ENCODE results near the gene COLGALT1. TPM values are rescaled to one million over a fixed set of nuclear protein-coding genes. Genes with fewer than 3 reads are reported as not detected.

The COLGALT1 gene
- total and polyA plus RNA-seq, 9 of the 15 experiments (the other 6 are each of a cell fraction or from before 2014, with no cell fraction given): 4.9 to 119 (median 82.6) TPM

DNA sequence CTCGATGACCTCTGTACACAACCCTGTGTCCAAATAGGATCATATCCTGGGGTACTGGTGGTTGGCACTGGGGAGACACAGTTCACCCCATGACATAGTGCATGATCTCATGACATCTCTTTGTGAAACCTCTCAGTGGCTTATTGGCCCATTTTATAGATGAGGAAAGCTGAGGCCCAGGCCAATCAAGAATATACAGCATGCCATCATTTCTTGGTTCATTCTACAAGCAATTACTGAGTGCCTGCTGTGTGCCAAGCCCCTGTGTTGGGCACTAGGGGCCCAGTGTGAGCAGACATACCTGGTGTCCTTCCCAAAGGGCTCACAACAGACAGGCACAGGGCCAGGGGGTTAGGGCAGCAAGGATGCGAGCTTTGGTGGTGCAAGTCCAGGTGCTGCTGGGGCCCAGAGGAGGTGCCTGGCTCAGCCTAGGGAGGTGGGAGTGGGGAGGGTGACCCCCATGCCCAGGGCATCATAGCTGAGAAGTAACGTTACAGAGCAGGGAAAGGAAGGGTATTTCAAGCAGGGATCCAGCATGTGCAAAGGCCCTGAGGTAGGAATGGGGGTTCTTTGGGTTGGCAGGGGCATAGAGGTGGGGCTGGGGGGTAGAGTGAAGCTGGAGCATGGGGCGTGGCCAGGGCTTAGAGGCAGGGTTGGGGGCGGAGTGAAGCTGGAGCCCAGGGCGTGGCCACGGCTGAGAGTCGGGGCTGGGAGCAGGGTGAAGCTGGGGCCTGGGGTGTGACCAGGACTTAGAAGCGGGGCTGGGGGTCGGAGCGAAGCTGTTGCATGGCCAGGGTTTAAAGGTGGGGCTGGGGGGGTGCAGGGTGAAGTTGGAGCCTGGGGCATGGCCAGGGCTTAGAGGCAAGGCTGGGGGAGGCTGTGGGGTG, 20.7 kb downstream of the COLGALT1 start:
- H3K27me3 ChIP-seq (ENCODE audit: control insufficient read depth in 2 of 2, insufficient read depth in 2 of 2, low read length in 2 of 2): no peaks in the 10 kb centered on the region
- FAIRE-seq (peak; percentile 32), ATAC-seq (peak; percentile 82), DNase-seq (ENCODE audit: extremely low read depth in 1 of 4, low spot score in 3 of 4) (peak; percentile 85 to 91 (median 88))
- in situ Hi-C loops (cut with MboI): no loop called here
- peaks cover 42% of the 10 kb centered on the region for H4K20me1 ChIP-seq (replicated peaks; ENCODE audit: control insufficient read depth, insufficient read depth, low read length)
- peaks cover 8% of the 10 kb centered on the region for H3K9me1 ChIP-seq (ENCODE audit: control insufficient read depth, insufficient read depth, low read length)
- H3K4me1 ChIP-seq (replicated peaks in 1 of 2; ENCODE audit: control insufficient read depth in 2 of 2, insufficient read depth in 2 of 2, low read length in 2 of 2): peaks cover 13 to 54% of the 10 kb centered on the region in 2 experiments
- CTCF ChIA-PET (ENCODE audit: low intra/inter-chr PET ratio): interaction anchor here (0.5 kb wide), 1 partner anchor 186 kb away, joined by 3 read pairs; no protein-coding TSS in a partner anchor
- H2AFZ ChIP-seq (ENCODE audit: low read depth, low read length): no peak overlapping the region
- peaks cover 9% of the 10 kb centered on the region; the same call in 1 of the 3 replicates for H3K79me2 ChIP-seq (ENCODE audit: control insufficient read depth, insufficient read depth, low read length)
- peak overlapping the region; percentile 24 for H3K4me3 ChIP-seq
- no peaks in the 10 kb centered on the region for H3K9me3 ChIP-seq (replicated peaks; ENCODE audit: control insufficient read depth, insufficient read depth, low read depth, low read length)
- intact Hi-C loops (cut with micrococcal nuclease): no loop called here
- peaks cover 73% of the 10 kb centered on the region for H3K36me3 ChIP-seq (ENCODE audit: control insufficient read depth, insufficient read depth, low read length)
- H3K9ac ChIP-seq (ENCODE audit: insufficient read depth in 1 of 2, low read depth in 2 of 2, low read length in 2 of 2): peak overlapping the region in 1 of 2 experiments; percentile 75; a peak in 2 of 4 replicates
- no TSS peak for BruUV-seq (replicated peaks)
- peak overlapping the region; percentile 35; the same call in 1 of the 2 replicates for H3K4me2 ChIP-seq (ENCODE audit: insufficient read depth, low read length)
- WGBS (ENCODE audit: insufficient coverage, low coverage, missing lambda C conversion rate): 52% methylated on average over 3 of the region's 11 CpGs
- POLR2A ChIA-PET: interaction anchor here (0.8 to 1.7 kb wide), 4 partner anchors 19 to 80 kb away, joined by 3 to 8 read pairs (median 4); no protein-coding TSS in a partner anchor
- H3K27ac ChIP-seq (ENCODE audit: extremely low read depth, low read depth, low read length): no peak overlapping the region
- TF ChIP-seq MYNN (IDR thresholded peaks at IDR 0.05): peak; percentile 10; the same call in 1 of the 2 replicates
- TF ChIP-seq MYNN (CRISPR knock-in tag; IDR thresholded peaks at IDR 0.05): no peak
- TF ChIP-seq PHB2 (IDR thresholded peaks at IDR 0.05; ENCODE audit: low read depth): no peak
- peak; percentile 64; the same call in 1 of the 2 replicates for TF ChIP-seq BCOR (IDR thresholded peaks at IDR 0.05)
- TF ChIP-seq THRAP3 (IDR thresholded peaks at IDR 0.05; ENCODE audit: borderline replicate concordance): no peak
- TF ChIP-seq NR3C1 (CRISPR knock-in tag; IDR thresholded peaks at IDR 0.05): no peak
- TF ChIP-seq ZKSCAN3 (CRISPR knock-in tag; IDR thresholded peaks at IDR 0.05): no peak
- 0 out of 2 replicates have a peak, but pooled peaks have one; percentile 22 for TF ChIP-seq GABPB1 (CRISPR knock-in tag; IDR thresholded peaks at IDR 0.05)
- peak; percentile 9 for TF ChIP-seq FIP1L1 (IDR thresholded peaks at IDR 0.05; ENCODE audit: low read depth, low read length, poor library complexity, severe bottlenecking)
- no peak for TF ChIP-seq ZNF41 (CRISPR knock-in tag; conservative IDR thresholded peaks at IDR 0.05)
- TF ChIP-seq, protein P1, sequence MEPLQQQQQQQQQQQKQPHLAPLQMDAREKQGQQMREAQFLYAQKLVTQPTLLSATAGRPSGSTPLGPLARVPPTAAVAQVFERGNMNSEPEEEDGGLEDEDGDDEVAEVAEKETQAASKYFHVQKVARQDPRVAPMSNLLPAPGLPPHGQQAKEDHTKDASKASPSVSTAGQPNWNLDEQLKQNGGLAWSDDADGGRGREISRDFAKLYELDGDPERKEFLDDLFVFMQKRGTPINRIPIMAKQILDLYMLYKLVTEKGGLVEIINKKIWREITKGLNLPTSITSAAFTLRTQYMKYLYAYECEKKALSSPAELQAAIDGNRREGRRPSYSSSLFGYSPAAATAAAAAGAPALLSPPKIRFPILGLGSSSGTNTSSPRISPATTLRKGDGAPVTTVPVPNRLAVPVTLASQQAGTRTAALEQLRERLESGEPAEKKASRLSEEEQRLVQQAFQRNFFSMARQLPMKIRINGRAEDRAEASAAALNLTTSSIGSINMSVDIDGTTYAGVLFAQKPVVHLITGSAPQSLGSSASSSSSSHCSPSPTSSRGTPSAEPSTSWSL (CRISPR knock-in tag; IDR thresholded peaks at IDR 0.05; ENCODE audit: borderline replicate concordance): no peak
- TF ChIP-seq SUPT5H (IDR thresholded peaks at IDR 0.05): 0 out of 2 replicates have a peak, but pooled peaks have one; percentile 44
- no peak for TF ChIP-seq GATAD2A (IDR thresholded peaks at IDR 0.05)
- TF ChIP-seq RBM25 (IDR thresholded peaks at IDR 0.05; ENCODE audit: low read depth, low read length, severe bottlenecking): peak; percentile 71
- TF ChIP-seq ZNF143 (CRISPR knock-in tag; IDR thresholded peaks at IDR 0.05): no peak
- no peak for TF ChIP-seq POLR2G (IDR thresholded peaks at IDR 0.05; ENCODE audit: low read depth, low read length)
- peak; percentile 44; the same call in 1 of the 2 replicates for TF ChIP-seq NKRF (IDR thresholded peaks at IDR 0.05; ENCODE audit: borderline replicate concordance)
- TF ChIP-seq SMARCA5 (IDR thresholded peaks at IDR 0.05): peak; percentile 79
- TF ChIP-seq, protein P2, sequence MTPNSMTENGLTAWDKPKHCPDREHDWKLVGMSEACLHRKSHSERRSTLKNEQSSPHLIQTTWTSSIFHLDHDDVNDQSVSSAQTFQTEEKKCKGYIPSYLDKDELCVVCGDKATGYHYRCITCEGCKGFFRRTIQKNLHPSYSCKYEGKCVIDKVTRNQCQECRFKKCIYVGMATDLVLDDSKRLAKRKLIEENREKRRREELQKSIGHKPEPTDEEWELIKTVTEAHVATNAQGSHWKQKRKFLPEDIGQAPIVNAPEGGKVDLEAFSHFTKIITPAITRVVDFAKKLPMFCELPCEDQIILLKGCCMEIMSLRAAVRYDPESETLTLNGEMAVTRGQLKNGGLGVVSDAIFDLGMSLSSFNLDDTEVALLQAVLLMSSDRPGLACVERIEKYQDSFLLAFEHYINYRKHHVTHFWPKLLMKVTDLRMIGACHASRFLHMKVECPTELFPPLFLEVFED (CRISPR knock-in tag; conservative IDR thresholded peaks at IDR 0.05): no peak

All from K562 (cell line).